Raji (cell line): Measurements from ENCODE around the gene MDN1.

Source experiments
- POLR2A ChIP-seq: IDR thresholded peaks from 2 replicates; pipeline ENCODE4 v1.6.1; 2011; ENCODE audit warnings: low read depth, low read length, control low read depth; ENCODE audit not compliant: insufficient read depth

MDN1 gene

GRCh38 chr6:89680551-89680950 lies 139.0 kb downstream of the MDN1 start:
- TF ChIP-seq POLR2A: no peak

- no peak for TF ChIP-seq POLR2A
These were observed 139.4 kb downstream of the MDN1 start for GRCh38 chr6:89680150-89680549.

GRCh38 chr6:89679215-89680120 lies 140.1 kb downstream of the MDN1 start:
- TF ChIP-seq POLR2A: no peak

GRCh38 chr6:89678531-89678930 lies 141.1 kb downstream of the MDN1 start:
- no peak for TF ChIP-seq POLR2A

GRCh38 chr6:89675949-89676748 lies 143.4 kb downstream of the MDN1 start:
- no peak for TF ChIP-seq POLR2A

- TF ChIP-seq POLR2A: no peak
These were observed 148.5 kb downstream of the MDN1 start for GRCh38 chr6:89670935-89671565.

GRCh38 chr6:89669002-89669401 lies 150.6 kb downstream of the MDN1 start:
- TF ChIP-seq POLR2A: no peak

- no peak for TF ChIP-seq POLR2A
These were observed 151.6 kb downstream of the MDN1 start for GRCh38 chr6:89667872-89668556.

GRCh38 chr6:89662659-89663223 lies 156.9 kb downstream of the MDN1 start:
- TF ChIP-seq POLR2A: no peak

GRCh38 chr6:89661559-89661958 lies 158.0 kb downstream of the MDN1 start:
- no peak for TF ChIP-seq POLR2A

- no peak for TF ChIP-seq POLR2A
These were observed 158.6 kb downstream of the MDN1 start for GRCh38 chr6:89660981-89661380.

- TF ChIP-seq POLR2A: no peak
These were observed 162.0 kb downstream of the MDN1 start for GRCh38 chr6:89657445-89658158.

- no peak for TF ChIP-seq POLR2A
These were observed 164.5 kb downstream of the MDN1 start for GRCh38 chr6:89655122-89655521.

GRCh38 chr6:89650579-89650978 lies 169.0 kb downstream of the MDN1 start:
- no peak for TF ChIP-seq POLR2A
